Measurements from ENCODE around the gene CSTPP1. TPM values are rescaled to one million over a fixed set of nuclear protein-coding genes. Genes with fewer than 3 reads are reported as not detected.
A peak's percentile ranks its signal among the peaks of the same experiment; 100 is the strongest.

The CSTPP1 gene
- total RNA-seq, 4 donors from 2014 or later = 18.3 to 27.0 (median 24.6) TPM

- in situ Hi-C loops (cut with MboI; ENCODE audit: low pct_ligation_motif_present in 1 of 4, low pct_unique_long_range_greater_than_20kb in 1 of 4, low sequenced_read_pairs in 3 of 4) (no loop called here), intact Hi-C loops (cut with DNase I; ENCODE audit: low total_unique reads) (loop anchor here (2.0 kb wide), 1 partner anchor 56 kb away; no protein-coding TSS in a partner anchor)
- H3K27ac ChIP-seq = peak overlapping the region; percentile 69 to 83 (median 76)
- peaks cover 10 to 33% (median 18%) of the 10 kb centered on the region in 4 donors for H3K4me1 ChIP-seq
- TF ChIP-seq EP300 (IDR thresholded peaks at IDR 0.05; ENCODE audit: low read depth) = peak; percentile 7
- TF ChIP-seq POLR2A (IDR thresholded peaks at IDR 0.05) = no peak
- peak; percentile 33 to 72 (median 58) for TF ChIP-seq POLR2AphosphoS5 (IDR thresholded peaks at IDR 0.05)
- no peak for TF ChIP-seq CTCF (IDR thresholded peaks at IDR 0.05)
- no peak overlapping the region for H3K4me3 ChIP-seq
- H3K9me3 ChIP-seq = no peaks in the 10 kb centered on the region
- no peaks in the 10 kb centered on the region for H3K36me3 ChIP-seq
- 36 to 68% methylated on average over 4 of the region's 4 CpGs for whole genome bisulfite sequencing, 2 donors (ENCODE audit: low coverage in 1 of 2)
- H3K27me3 ChIP-seq = no peaks in the 10 kb centered on the region
- DNase-seq = peak; percentile 26
Measured at GRCh38 chr11:46948378-46949131, 12.0 kb downstream of the CSTPP1 start.

- TF ChIP-seq POLR2A (IDR thresholded peaks at IDR 0.05) = no peak
- no peak for TF ChIP-seq EP300 (IDR thresholded peaks at IDR 0.05; ENCODE audit: low read depth)
- no peak for TF ChIP-seq CTCF (IDR thresholded peaks at IDR 0.05)
- no peak for TF ChIP-seq POLR2AphosphoS5 (IDR thresholded peaks at IDR 0.05)
- H3K27ac ChIP-seq = peak overlapping the region; percentile 69 to 83 (median 76)
- intact Hi-C loops (cut with DNase I; ENCODE audit: low total_unique reads) (loop anchor here (2.0 kb wide), 1 partner anchor 56 kb away; no protein-coding TSS in a partner anchor), in situ Hi-C loops (cut with MboI; ENCODE audit: low pct_ligation_motif_present in 1 of 4, low pct_unique_long_range_greater_than_20kb in 1 of 4, low sequenced_read_pairs in 3 of 4) (no loop called here)
- H3K36me3 ChIP-seq = no peaks in the 10 kb centered on the region
- H3K4me1 ChIP-seq = peaks cover 10 to 33% (median 18%) of the 10 kb centered on the region in 4 donors
- H3K9me3 ChIP-seq = no peaks in the 10 kb centered on the region
- H3K27me3 ChIP-seq = no peaks in the 10 kb centered on the region
- no peak for DNase-seq
- no peak overlapping the region for H3K4me3 ChIP-seq
- 80 to 90% methylated on average over 1 of the region's 1 CpG for WGBS, 2 donors (ENCODE audit: low coverage in 1 of 2)
Measured at GRCh38 chr11:46949297-46949696, 12.7 kb downstream of the CSTPP1 start.

- H3K4me3 ChIP-seq = no peak overlapping the region
- no peak for TF ChIP-seq POLR2A (IDR thresholded peaks at IDR 0.05)
- TF ChIP-seq POLR2AphosphoS5 (IDR thresholded peaks at IDR 0.05) = no peak
- TF ChIP-seq CTCF (IDR thresholded peaks at IDR 0.05) = no peak
- TF ChIP-seq EP300 (IDR thresholded peaks at IDR 0.05; ENCODE audit: low read depth) = no peak
- H3K27ac ChIP-seq = no peak overlapping the region
- H3K9me3 ChIP-seq = no peaks in the 10 kb centered on the region
- H3K36me3 ChIP-seq = no peaks in the 10 kb centered on the region
- intact Hi-C loops (cut with DNase I; ENCODE audit: low total_unique reads) (no loop called here), in situ Hi-C loops (cut with MboI; ENCODE audit: low pct_ligation_motif_present in 1 of 4, low pct_unique_long_range_greater_than_20kb in 1 of 4, low sequenced_read_pairs in 3 of 4) (no loop called here)
- WGBS, 2 donors (ENCODE audit: low coverage in 1 of 2) = 80 to 95% methylated on average over 1 of the region's 1 CpG
- H3K4me1 ChIP-seq = peaks cover 10 to 31% (median 18%) of the 10 kb centered on the region in 4 donors
- no peaks in the 10 kb centered on the region for H3K27me3 ChIP-seq
- no peak for DNase-seq
Measured at GRCh38 chr11:46951864-46952263, 15.3 kb downstream of the CSTPP1 start.

- intact Hi-C loops (cut with DNase I; ENCODE audit: low total_unique reads) = no loop called here
- no peak for DNase-seq
- H3K9me3 ChIP-seq = no peaks in the 10 kb centered on the region
- in situ Hi-C loops (cut with MboI; ENCODE audit: low pct_ligation_motif_present in 1 of 4, low pct_unique_long_range_greater_than_20kb in 1 of 4, low sequenced_read_pairs in 3 of 4) = no loop called here
- H3K36me3 ChIP-seq = no peaks in the 10 kb centered on the region
- TF ChIP-seq POLR2A (IDR thresholded peaks at IDR 0.05) (no peak), POLR2AphosphoS5 (IDR thresholded peaks at IDR 0.05) (no peak), CTCF (IDR thresholded peaks at IDR 0.05) (no peak), EP300 (IDR thresholded peaks at IDR 0.05; ENCODE audit: low read depth) (no peak)
- WGBS, 2 donors (ENCODE audit: low coverage in 1 of 2) = 62 to 100% methylated on average over 1 to 2 of the region's 2 CpGs
- H3K27ac ChIP-seq = no peak overlapping the region
- H3K4me1 ChIP-seq = peaks cover 7 to 24% (median 14%) of the 10 kb centered on the region in 4 donors
- H3K27me3 ChIP-seq = no peaks in the 10 kb centered on the region
- no peak overlapping the region for H3K4me3 ChIP-seq
Measured at GRCh38 chr11:46952553-46952952, 16.0 kb downstream of the CSTPP1 start.
